DMS53 treated with DMSO at 0.1 percent for 48 hours (cell line): ENCODE measurements around the gene MEIKIN.
A peak's percentile ranks its signal among the peaks of the same experiment; 100 is the strongest.
"Not testable (repeated sequence)": the region's sequence is repeated elsewhere in the genome, so short reads cannot be mapped to it uniquely, and the experiment has no call there.

Experiments
- DNase-seq: peaks from one replicate; lab custom pipeline; 2025; ENCODE audit not compliant: unreplicated experiment; lab: John Stamatoyannopoulos, UW

The MEIKIN gene

GRCh38 chr5:131814990-131815389 lies 130.5 kb downstream of the MEIKIN start:
- no peak for DNase-seq

GRCh38 chr5:131812371-131813160 lies 132.9 kb downstream of the MEIKIN start:
- no peak for DNase-seq

- no peak for DNase-seq
Observed at GRCh38 chr5:131810510-131811249, 134.8 kb downstream of the MEIKIN start.

- peak; percentile 92 for DNase-seq
Observed at GRCh38 chr5:131796793-131797693, 148.4 kb downstream of the MEIKIN start, which contains the start of gene FNIP1. Gene FNIP1 (minus strand): TSS chr5:131797017. CDS start chr5:131796921, 96 bp downstream.

GRCh38 chr5:131795879-131796792 lies 149.3 kb downstream of the MEIKIN start:
- peak; percentile 14 for DNase-seq

GRCh38 chr5:131795228-131795627 lies 150.2 kb downstream of the MEIKIN start:
- DNase-seq = no peak

- no peak for DNase-seq
Observed at GRCh38 chr5:131794586-131794985, 150.9 kb downstream of the MEIKIN start.

- DNase-seq = no peak
Observed at GRCh38 chr5:131792896-131793295, 152.6 kb downstream of the MEIKIN start.

GRCh38 chr5:131791866-131792265 lies 153.6 kb downstream of the MEIKIN start:
- DNase-seq = no peak

- no peak for DNase-seq
Observed at GRCh38 chr5:131790550-131790949, 154.9 kb downstream of the MEIKIN start.

GRCh38 chr5:131789765-131790164 lies 155.7 kb downstream of the MEIKIN start:
- DNase-seq = no peak

- DNase-seq = no peak
Observed at GRCh38 chr5:131787736-131788135, 157.7 kb downstream of the MEIKIN start.

GRCh38 chr5:131786900-131787692 lies 158.4 kb downstream of the MEIKIN start:
- DNase-seq = no peak

GRCh38 chr5:131786036-131786435 lies 159.4 kb downstream of the MEIKIN start:
- no peak for DNase-seq

- no peak for DNase-seq
Observed at GRCh38 chr5:131783874-131784273, 161.6 kb downstream of the MEIKIN start.

- no peak for DNase-seq
Observed at GRCh38 chr5:131783357-131783756, 162.1 kb downstream of the MEIKIN start.

GRCh38 chr5:131782717-131783116 lies 162.7 kb downstream of the MEIKIN start:
- no peak for DNase-seq

GRCh38 chr5:131778141-131778540 lies 167.3 kb downstream of the MEIKIN start:
- DNase-seq = not testable (repeated sequence)

- DNase-seq = no peak
Observed at GRCh38 chr5:131776450-131776849, 169.0 kb downstream of the MEIKIN start.
